Fibroblast of lung (primary cell): ENCODE data around the gene PSEN1. TPM values are rescaled to one million over a fixed set of nuclear protein-coding genes. Genes with fewer than 3 reads are reported as not detected.

Experiments used
- DNase-seq, 2 donors: peaks; one replicate each; pipeline versions ENCODE4 v3.0.0 to v3.0.0-alpha.2; 2010; ENCODE audit warnings: low read depth in 2 of 2
- H2AFZ ChIP-seq: 2 replicates; pipeline ENCODE4 v1.5.1; 2012; ENCODE audit warnings: low read length, control low read depth, inconsistent platforms
- H3K27ac ChIP-seq: 2 replicates; pipeline ENCODE4 v1.5.1; 2011; ENCODE audit warnings: low read length, control low read depth; ENCODE audit not compliant: insufficient read depth
- H3K27me3 ChIP-seq: 2 replicates; pipeline ENCODE4 v1.5.1; 2011; ENCODE audit warnings: mild to moderate bottlenecking, low read length; ENCODE audit not compliant: control insufficient read depth, insufficient read depth
- H3K36me3 ChIP-seq: 2 replicates; pipeline ENCODE4 v1.5.1; 2011; ENCODE audit warnings: low read length; ENCODE audit not compliant: control insufficient read depth, insufficient read depth
- H3K4me1 ChIP-seq: 2 replicates; pipeline ENCODE4 v1.5.1; 2011; ENCODE audit warnings: low read length; ENCODE audit not compliant: control insufficient read depth, insufficient read depth; ENCODE audit errors: extremely low read depth
- H3K4me2 ChIP-seq: 2 replicates; pipeline ENCODE4 v1.5.1; 2011; ENCODE audit warnings: low read length, control low read depth; ENCODE audit not compliant: insufficient read depth; ENCODE audit errors: extremely low read depth
- H3K4me3 ChIP-seq, 4 experiments: fragments of 200-600 bp in 1 of 4; sonication (generic) in 1 of 4; replicated peaks in 1 of 4; 2 replicates each; pipeline ENCODE4 v1.5.1; 2011 to 2016; ENCODE audit warnings: low read length in 4 of 4, low read depth in 3 of 4, mild to moderate bottlenecking in 3 of 4, control low read depth in 2 of 4, inconsistent platforms in 1 of 4, mixed read lengths in 1 of 4; ENCODE audit not compliant: insufficient read depth in 1 of 4; ENCODE audit errors: control extremely low read depth in 1 of 4
- H3K79me2 ChIP-seq: 2 replicates; pipeline ENCODE4 v1.5.1; 2012; ENCODE audit warnings: mild to moderate bottlenecking, low read length, inconsistent platforms; ENCODE audit not compliant: control insufficient read depth, insufficient read depth
- H3K9ac ChIP-seq: 2 replicates; pipeline ENCODE4 v1.5.1; 2011; ENCODE audit warnings: mild to moderate bottlenecking, low read length, control low read depth; ENCODE audit not compliant: insufficient read depth
- H3K9me3 ChIP-seq: 2 replicates; pipeline ENCODE4 v1.5.1; 2012; ENCODE audit warnings: low read depth, low read length; ENCODE audit not compliant: control insufficient read depth, insufficient read depth
- H4K20me1 ChIP-seq: 2 replicates; pipeline ENCODE4 v1.5.1; 2011; ENCODE audit warnings: low read length; ENCODE audit not compliant: control insufficient read depth, insufficient read depth; ENCODE audit errors: extremely low read depth
- EZH2 ChIP-seq: IDR thresholded peaks from 2 replicates; pipeline ENCODE4 v1.5.1; 2012; ENCODE audit warnings: low read length, control low read depth, mild to moderate bottlenecking; ENCODE audit errors: missing control alignments
- polyA plus RNA-seq, 2 donors: library from polyadenylated mRNA; depleted of rRNA in 1 of 2; stranded (reverse) in 1 of 2; unstranded in 1 of 2; fragments of >200 nt; gene quantifications; 2 replicates each; pipeline ENCODE4 v1.2.1, GENCODE V29; 2011 to 2012; ENCODE audit warnings: missing spikeins in 1 of 2
- total RNA-seq: library from RNA; depleted of rRNA; stranded (reverse); fragments of >200 nt; gene quantifications from 2 replicates; pipeline ENCODE4 v1.2.1, GENCODE V29; 2014
- TF ChIP-seq, protein P1 (sequence below), 2 donors: IDR thresholded peaks in 1 of 2; conservative IDR thresholded peaks in 1 of 2; 1 replicate in 1 of 2; 2 replicates in 1 of 2; pipeline ENCODE4 v1.5.1; 2011 to 2012; ENCODE audit warnings: low read length in 2 of 2, control low read depth in 1 of 2, inconsistent platforms in 1 of 2, low read depth in 1 of 2, mild to moderate bottlenecking in 1 of 2

Gene PSEN1
- total and polyA plus RNA-seq, 2 donors (not counting 1 experiment from before 2014, with no cell fraction given): 22.0 to 53.7 TPM

DNA sequence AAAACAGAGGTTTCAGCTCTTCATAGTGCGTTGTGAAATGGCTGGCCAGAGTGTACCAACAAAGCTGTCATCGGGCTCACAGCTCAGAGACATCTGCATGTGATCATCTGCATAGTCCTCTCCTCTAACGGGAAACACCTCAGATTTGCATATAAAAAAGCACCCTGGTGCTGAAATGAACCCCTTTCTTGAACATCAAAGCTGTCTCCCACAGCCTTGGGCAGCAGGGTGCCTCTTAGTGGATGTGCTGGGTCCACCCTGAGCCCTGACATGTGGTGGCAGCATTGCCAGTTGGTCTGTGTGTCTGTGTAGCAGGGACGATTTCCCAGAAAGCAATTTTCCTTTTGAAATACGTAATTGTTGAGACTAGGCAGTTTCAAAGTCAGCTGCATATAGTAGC, 86.7 kb downstream of the PSEN1 start:
- no peak for TF ChIP-seq EZH2
- TF ChIP-seq, protein P1, sequence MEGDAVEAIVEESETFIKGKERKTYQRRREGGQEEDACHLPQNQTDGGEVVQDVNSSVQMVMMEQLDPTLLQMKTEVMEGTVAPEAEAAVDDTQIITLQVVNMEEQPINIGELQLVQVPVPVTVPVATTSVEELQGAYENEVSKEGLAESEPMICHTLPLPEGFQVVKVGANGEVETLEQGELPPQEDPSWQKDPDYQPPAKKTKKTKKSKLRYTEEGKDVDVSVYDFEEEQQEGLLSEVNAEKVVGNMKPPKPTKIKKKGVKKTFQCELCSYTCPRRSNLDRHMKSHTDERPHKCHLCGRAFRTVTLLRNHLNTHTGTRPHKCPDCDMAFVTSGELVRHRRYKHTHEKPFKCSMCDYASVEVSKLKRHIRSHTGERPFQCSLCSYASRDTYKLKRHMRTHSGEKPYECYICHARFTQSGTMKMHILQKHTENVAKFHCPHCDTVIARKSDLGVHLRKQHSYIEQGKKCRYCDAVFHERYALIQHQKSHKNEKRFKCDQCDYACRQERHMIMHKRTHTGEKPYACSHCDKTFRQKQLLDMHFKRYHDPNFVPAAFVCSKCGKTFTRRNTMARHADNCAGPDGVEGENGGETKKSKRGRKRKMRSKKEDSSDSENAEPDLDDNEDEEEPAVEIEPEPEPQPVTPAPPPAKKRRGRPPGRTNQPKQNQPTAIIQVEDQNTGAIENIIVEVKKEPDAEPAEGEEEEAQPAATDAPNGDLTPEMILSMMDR (conservative IDR thresholded peaks at IDR 0.05 in 1 of 2, IDR thresholded peaks at IDR 0.05 in 1 of 2; ENCODE audit: low read depth in 1 of 2, low read length in 2 of 2): no peak
- H3K9ac ChIP-seq: no peak overlapping the region
- peak in 1 of 2 donors; percentile 41 for DNase-seq

DNA sequence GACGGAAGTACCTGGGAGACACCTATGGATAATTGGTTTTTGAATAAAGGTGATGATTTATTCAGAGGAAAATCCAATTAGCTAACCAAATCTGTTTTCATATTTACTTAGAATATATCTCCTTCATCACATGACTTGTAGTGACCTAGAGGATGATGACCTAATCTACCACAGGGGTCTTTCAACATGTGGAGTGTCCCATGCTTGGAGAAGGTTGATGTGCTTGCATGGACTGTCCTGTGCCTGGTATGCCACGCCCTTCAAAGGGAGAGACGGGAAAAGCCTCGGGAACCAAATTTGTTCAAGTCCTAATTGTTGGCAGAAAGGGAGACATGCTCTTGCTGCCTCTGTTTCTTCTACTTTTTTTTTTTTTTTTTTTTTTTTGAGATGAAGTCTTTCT, 89.2 kb downstream of the PSEN1 start:
- Histone ChIP-seq H3K27me3 (no peaks in the 10 kb centered on the region), H4K20me1 (no peaks in the 10 kb centered on the region), H3K9me3 (no peaks in the 10 kb centered on the region), H3K27ac (no peak overlapping the region), H3K9ac (no peak overlapping the region), H2AFZ (no peak overlapping the region), H3K4me3 (no peak overlapping the region), H3K4me1 (peaks cover 13% of the 10 kb centered on the region), H3K79me2 (no peaks in the 10 kb centered on the region), H3K4me2 (no peak overlapping the region), H3K36me3 (no peaks in the 10 kb centered on the region)
- TF ChIP-seq, protein P1 (conservative IDR thresholded peaks at IDR 0.05 in 1 of 2, IDR thresholded peaks at IDR 0.05 in 1 of 2; ENCODE audit: low read depth in 1 of 2, low read length in 2 of 2): no peak
- TF ChIP-seq EZH2: no peak
- no peak for DNase-seq

More for the DNA sequence above, 86.7 kb downstream of the PSEN1 start:
- H3K9me3 ChIP-seq: no peaks in the 10 kb centered on the region
- no peaks in the 10 kb centered on the region for H3K79me2 ChIP-seq
- H3K4me1 ChIP-seq: peaks cover 4% of the 10 kb centered on the region
- no peak overlapping the region for H3K4me3 ChIP-seq
- H4K20me1 ChIP-seq: no peaks in the 10 kb centered on the region
- H3K27ac ChIP-seq: no peak overlapping the region
- H2AFZ ChIP-seq: no peak overlapping the region
- no peak overlapping the region for H3K4me2 ChIP-seq
- H3K27me3 ChIP-seq: no peaks in the 10 kb centered on the region
- peaks cover 4% of the 10 kb centered on the region for H3K36me3 ChIP-seq

DNA sequence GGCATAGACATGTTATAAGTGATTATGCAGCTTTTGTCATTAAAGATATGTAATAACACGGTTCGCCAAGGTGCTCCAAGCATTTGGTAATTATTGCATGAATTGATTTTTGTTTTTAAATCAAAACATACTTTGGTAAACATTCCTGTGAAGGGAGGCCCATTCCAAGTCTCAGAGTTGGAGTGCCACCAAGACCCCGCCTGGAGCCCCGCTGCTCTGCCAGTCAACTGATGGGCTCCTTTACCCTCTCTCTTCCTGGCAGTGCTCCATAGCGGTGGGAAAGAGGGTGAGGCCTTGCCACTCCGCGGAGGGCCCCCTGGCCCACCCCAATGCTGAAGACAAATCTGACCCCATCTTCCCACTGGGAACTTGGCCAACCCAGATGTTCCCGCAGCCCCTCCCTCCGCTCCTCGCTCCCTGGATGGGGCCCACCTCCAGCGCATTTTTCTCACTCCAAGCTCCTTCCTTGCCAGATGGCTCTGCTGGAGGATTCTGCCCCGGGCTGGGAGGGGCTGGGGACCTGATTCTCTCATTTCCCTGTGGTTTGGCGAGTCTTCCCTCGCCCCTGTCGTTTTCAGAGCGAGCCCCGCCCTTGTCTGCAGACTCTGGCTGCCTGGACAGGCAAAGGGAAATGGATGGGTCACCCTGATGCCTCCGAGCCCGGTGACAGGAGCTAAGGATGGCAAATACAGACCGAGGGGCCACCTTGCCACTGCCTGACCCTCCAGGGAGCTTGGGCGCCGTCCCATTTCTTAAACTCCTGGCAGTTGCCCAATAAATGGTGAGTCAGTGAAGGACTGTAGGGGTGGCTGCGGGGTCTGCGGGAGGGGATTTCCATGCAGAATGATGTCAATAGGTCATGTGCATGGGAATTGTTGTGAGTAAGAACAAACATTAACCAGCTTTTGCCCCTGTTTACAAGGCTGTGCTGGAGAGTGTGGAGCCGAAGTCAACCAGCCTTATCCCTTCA, 91.8 kb downstream of the PSEN1 start:
- Histone ChIP-seq H3K27ac (no peak overlapping the region), H3K27me3 (peaks cover 2% of the 10 kb centered on the region)
- DNase-seq: peak; percentile 86 to 94

More for the DNA sequence above, 91.8 kb downstream of the PSEN1 start:
- Histone ChIP-seq H3K36me3 (no peaks in the 10 kb centered on the region), H3K9ac (no peak overlapping the region), H3K79me2 (no peaks in the 10 kb centered on the region), H3K4me1 (peaks cover 13% of the 10 kb centered on the region), H3K9me3 (no peaks in the 10 kb centered on the region), H2AFZ (no peak overlapping the region), H4K20me1 (no peaks in the 10 kb centered on the region), H3K4me2 (peak overlapping the region; percentile 75), H3K4me3 (peak overlapping the region in 2 of 4 experiments; percentile 17 to 24)
- no peak for TF ChIP-seq EZH2
- TF ChIP-seq, protein P1 (conservative IDR thresholded peaks at IDR 0.05 in 1 of 2, IDR thresholded peaks at IDR 0.05 in 1 of 2; ENCODE audit: low read depth in 1 of 2, low read length in 2 of 2): no peak
